Neural progenitor cell (in vitro differentiated cells): ENCODE measurements around the gene OR10R2. TPM values are rescaled to one million over a fixed set of nuclear protein-coding genes. Genes with fewer than 3 reads are reported as not detected.

ENCODE experiments used
- DNase-seq: peaks from one replicate; pipeline ENCODE4 v3.0.0-alpha.2; 2016; ENCODE audit warnings: low spot score
- H2AFZ ChIP-seq: fragments of 200-600 bp; sonication (generic); replicated peaks from 2 replicates; pipeline ENCODE4 v1.6.1; 2016; ENCODE audit warnings: antibody characterized with exemption
- H3F3A ChIP-seq: fragments of 200-600 bp; sonication (generic); 2 replicates; pipeline ENCODE4 v1.6.1; 2016; ENCODE audit warnings: antibody characterized with exemption, low read depth
- H3K27ac ChIP-seq: fragments of 200-600 bp; sonication (generic); 2 replicates; pipeline ENCODE4 v1.5.1; 2016; ENCODE audit warnings: mild to moderate bottlenecking
- H3K27me3 ChIP-seq: fragments of 200-600 bp; sonication (generic); 2 replicates; pipeline ENCODE4 v1.6.1; 2016; ENCODE audit warnings: mild to moderate bottlenecking, moderate library complexity
- H3K36me3 ChIP-seq: fragments of 200-600 bp; sonication (generic); 2 replicates; pipeline ENCODE4 v1.5.1; 2016
- H3K4me1 ChIP-seq: fragments of 200-600 bp; sonication (generic); 2 replicates; pipeline ENCODE4 v1.6.1; 2016; ENCODE audit warnings: mixed run types
- H3K4me2 ChIP-seq: fragments of 200-600 bp; sonication (generic); 2 replicates; pipeline ENCODE4 v1.6.1; 2016
- H3K4me3 ChIP-seq: fragments of 200-600 bp; sonication (generic); 2 replicates; pipeline ENCODE4 v1.5.1; 2016
- H3K79me2 ChIP-seq: fragments of 200-600 bp; sonication (generic); 2 replicates; pipeline ENCODE4 v1.6.1; 2016; ENCODE audit warnings: low read depth
- H3K9ac ChIP-seq: fragments of 200-600 bp; sonication (generic); 2 replicates; pipeline ENCODE4 v1.6.1; 2016
- H3K9me3 ChIP-seq: fragments of 200-600 bp; sonication (generic); 2 replicates; pipeline ENCODE4 v1.5.1; 2016; ENCODE audit warnings: low read depth
- H4K20me1 ChIP-seq: fragments of 200-600 bp; sonication (generic); 2 replicates; pipeline ENCODE4 v1.6.1; 2016; ENCODE audit warnings: low read depth
- H3K27ac Mint-ChIP-seq: 3 replicates; pipeline ENCODE4 v1.8.0; 2021; ENCODE audit warnings: mixed read lengths
- H3K27me3 Mint-ChIP-seq: 2 replicates; pipeline ENCODE4 v1.8.0; 2022; ENCODE audit warnings: low read depth, mild to moderate bottlenecking, inconsistent platforms, moderate library complexity, mixed read lengths; ENCODE audit not compliant: insufficient read depth
- H3K36me3 Mint-ChIP-seq: 3 replicates; pipeline ENCODE4 v1.8.0; 2021; ENCODE audit warnings: mixed read lengths
- H3K4me1 Mint-ChIP-seq: 3 replicates; pipeline ENCODE4 v1.8.0; 2021; ENCODE audit warnings: mixed read lengths
- H3K4me3 Mint-ChIP-seq: 3 replicates; pipeline ENCODE4 v1.8.0; 2021; ENCODE audit warnings: mild to moderate bottlenecking, moderate library complexity, mixed read lengths
- H3K9me3 Mint-ChIP-seq: 3 replicates; pipeline ENCODE4 v1.8.0; 2020; ENCODE audit warnings: mixed read lengths
- EZH2 ChIP-seq: fragments of 200-600 bp; sonication (generic); IDR thresholded peaks from 2 replicates; pipeline ENCODE4 v1.6.1; 2017; ENCODE audit warnings: antibody characterized with exemption, mild to moderate bottlenecking, moderate library complexity
- EZH2phosphoT487 ChIP-seq: fragments of 200-600 bp; sonication (generic); IDR thresholded peaks from 2 replicates; pipeline ENCODE4 v1.6.1; 2017; ENCODE audit warnings: antibody characterized with exemption
- total RNA-seq: library from RNA; depleted of rRNA; stranded (reverse); fragments of >200 nt; gene quantifications from 2 replicates; pipeline ENCODE4 v1.2.3, GENCODE V29; 2015; ENCODE audit warnings: low replicate concordance
- TF ChIP-seq, protein P1 (sequence below): fragments of 200-600 bp; sonication (generic); IDR thresholded peaks from 2 replicates; pipeline ENCODE4 v1.5.1; 2017; ENCODE audit warnings: antibody characterized with exemption, mild to moderate bottlenecking

Gene OR10R2
- total RNA-seq, 1 donor from 2014 or later: not detected

DNA sequence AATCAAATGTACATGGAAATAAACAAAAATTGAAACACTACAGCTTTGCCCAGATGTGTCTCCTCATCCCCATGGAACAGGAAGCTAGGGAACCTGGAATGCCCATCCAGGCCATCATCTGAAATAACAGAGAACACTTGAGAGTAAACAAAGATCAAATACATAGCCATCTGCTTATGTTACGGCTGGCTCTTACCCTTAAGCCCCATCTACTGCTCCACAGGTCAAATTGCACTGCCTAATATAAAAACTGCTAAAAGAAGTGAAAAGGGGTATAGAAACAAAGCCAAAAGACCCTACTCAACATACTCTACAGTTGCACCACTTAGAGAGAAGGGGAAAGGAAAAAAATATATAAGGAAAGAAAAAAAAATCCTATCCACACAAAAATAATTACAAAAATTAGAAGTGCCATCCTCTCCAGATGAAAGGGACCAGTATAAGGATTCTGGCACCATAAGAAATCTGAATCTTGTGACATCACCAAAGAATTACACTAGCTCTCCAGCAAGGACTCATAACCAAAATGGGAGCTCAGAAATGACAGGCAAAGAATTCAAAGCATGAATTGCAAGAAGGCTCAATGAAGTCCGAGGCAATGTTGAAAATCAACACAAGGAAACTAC, 55.3 kb downstream of the OR10R2 start:
- Histone ChIP-seq H3K27ac (no peak overlapping the region), H3F3A (no peaks in the 10 kb centered on the region), H3K4me2 (no peak overlapping the region), H3K79me2 (no peaks in the 10 kb centered on the region), H2AFZ (no peak overlapping the region), H3K9ac (no peak overlapping the region), H3K9me3 (no peaks in the 10 kb centered on the region), H3K4me1 (no peaks in the 10 kb centered on the region), H3K4me3 (no peak overlapping the region), H3K27me3 (no peaks in the 10 kb centered on the region), H3K36me3 (no peaks in the 10 kb centered on the region), H4K20me1 (no peaks in the 10 kb centered on the region)
- TF ChIP-seq, protein P1, sequence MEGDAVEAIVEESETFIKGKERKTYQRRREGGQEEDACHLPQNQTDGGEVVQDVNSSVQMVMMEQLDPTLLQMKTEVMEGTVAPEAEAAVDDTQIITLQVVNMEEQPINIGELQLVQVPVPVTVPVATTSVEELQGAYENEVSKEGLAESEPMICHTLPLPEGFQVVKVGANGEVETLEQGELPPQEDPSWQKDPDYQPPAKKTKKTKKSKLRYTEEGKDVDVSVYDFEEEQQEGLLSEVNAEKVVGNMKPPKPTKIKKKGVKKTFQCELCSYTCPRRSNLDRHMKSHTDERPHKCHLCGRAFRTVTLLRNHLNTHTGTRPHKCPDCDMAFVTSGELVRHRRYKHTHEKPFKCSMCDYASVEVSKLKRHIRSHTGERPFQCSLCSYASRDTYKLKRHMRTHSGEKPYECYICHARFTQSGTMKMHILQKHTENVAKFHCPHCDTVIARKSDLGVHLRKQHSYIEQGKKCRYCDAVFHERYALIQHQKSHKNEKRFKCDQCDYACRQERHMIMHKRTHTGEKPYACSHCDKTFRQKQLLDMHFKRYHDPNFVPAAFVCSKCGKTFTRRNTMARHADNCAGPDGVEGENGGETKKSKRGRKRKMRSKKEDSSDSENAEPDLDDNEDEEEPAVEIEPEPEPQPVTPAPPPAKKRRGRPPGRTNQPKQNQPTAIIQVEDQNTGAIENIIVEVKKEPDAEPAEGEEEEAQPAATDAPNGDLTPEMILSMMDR: no peak
- TF ChIP-seq EZH2 (no peak), EZH2phosphoT487 (no peak)
- no peak overlapping the region for H3K27ac Mint-ChIP-seq
- peaks cover 11% of the 10 kb centered on the region for H3K9me3 Mint-ChIP-seq
- no peak overlapping the region for H3K4me3 Mint-ChIP-seq
- no peaks in the 10 kb centered on the region for H3K36me3 Mint-ChIP-seq
- no peaks in the 10 kb centered on the region for H3K27me3 Mint-ChIP-seq
- no peaks in the 10 kb centered on the region for H3K4me1 Mint-ChIP-seq
- no peak for DNase-seq

Other genes with a start within 250 kb of the OR10R2 start
- not detected in 2 replicates for gene CD1A, start 217.8 kb upstream of the OR10R2 start, total RNA-seq
- gene CD1C, start 182.3 kb upstream of the OR10R2 start, total RNA-seq: not detected in 2 replicates
- not detected in 2 replicates for gene CD1B, start 140.7 kb upstream of the OR10R2 start, total RNA-seq
- gene CD1E, start 118.3 kb upstream of the OR10R2 start, total RNA-seq: not detected in 2 replicates
- not detected in 2 replicates for gene OR10T2, start 72.8 kb upstream of the OR10R2 start, total RNA-seq
- gene OR10K2, start 46.0 kb upstream of the OR10R2 start, total RNA-seq: not detected in 2 replicates
- gene OR10K1, start 10.4 kb upstream of the OR10R2 start, total RNA-seq: 0.06 TPM in 1 of 2 replicates, not detected in the other
- not detected in 2 replicates for gene OR6Y1, start 82.2 kb downstream of the OR10R2 start, total RNA-seq
- gene OR6P1, start 98.4 kb downstream of the OR10R2 start, total RNA-seq: not detected in 2 replicates
- gene OR10X1, start 107.7 kb downstream of the OR10R2 start, total RNA-seq: not detected in 2 replicates
- not detected in 2 replicates for gene OR10Z1, start 133.0 kb downstream of the OR10R2 start, total RNA-seq
- gene SPTA1, start 214.5 kb downstream of the OR10R2 start, total RNA-seq: not detected in 2 replicates
- not detected in 2 replicates for gene OR6K2, start 228.4 kb downstream of the OR10R2 start, total RNA-seq
- gene OR6K3, start 248.5 kb downstream of the OR10R2 start, total RNA-seq: not detected in 2 replicates